H7 (cell line): ENCODE measurements around the gene ANKFY1. TPM values are rescaled to one million over a fixed set of nuclear protein-coding genes. Genes with fewer than 3 reads are reported as not detected.

Source experiments
- DNase-seq: peaks from one replicate; pipeline ENCODE4 v3.0.0; 2012
- H3K27me3 ChIP-seq: 2 replicates; pipeline ENCODE4 v1.6.0; 2011; ENCODE audit warnings: mild to moderate bottlenecking, low read length; ENCODE audit not compliant: control insufficient read depth, insufficient read depth
- H3K36me3 ChIP-seq: replicated peaks from 2 replicates; pipeline ENCODE4 v1.5.1; 2011; ENCODE audit warnings: low read length; ENCODE audit not compliant: control insufficient read depth, insufficient read depth
- H3K4me3 ChIP-seq: 2 replicates; pipeline ENCODE4 v1.5.1; 2011; ENCODE audit warnings: low read depth, mild to moderate bottlenecking, control low read depth, low read length, moderate library complexity; ENCODE audit not compliant: insufficient read depth
- total RNA-seq: library from RNA; depleted of rRNA; stranded (reverse); fragments of >200 nt; shearing (Covaris generic); gene quantifications from 2 replicates; pipeline ENCODE4 v1.2.3, GENCODE V29; 2014

ANKFY1 gene
- total RNA-seq, 1 experiment from 2014 or later, result 19.2 TPM

GRCh38 chr17:4170639-4171280, 93.0 kb downstream of the ANKFY1 start:
- H3K36me3 ChIP-seq, result peaks cover 54% of the 10 kb centered on the region
- DNase-seq, result no peak
- H3K4me3 ChIP-seq, result no peak overlapping the region
- H3K27me3 ChIP-seq, result no peaks in the 10 kb centered on the region

- Histone ChIP-seq H3K36me3 (peaks cover 46% of the 10 kb centered on the region), H3K4me3 (no peak overlapping the region), H3K27me3 (no peaks in the 10 kb centered on the region)
- DNase-seq, result no peak
Observed at GRCh38 chr17:4167786-4168185, 96.0 kb downstream of the ANKFY1 start.

- H3K27me3 ChIP-seq, result no peaks in the 10 kb centered on the region
- no peak overlapping the region for H3K4me3 ChIP-seq
- H3K36me3 ChIP-seq, result peaks cover 37% of the 10 kb centered on the region
- DNase-seq, result no peak
Observed at GRCh38 chr17:4166419-4166818, 97.4 kb downstream of the ANKFY1 start.

- DNase-seq, result no peak
- Histone ChIP-seq H3K36me3 (peaks cover 30% of the 10 kb centered on the region), H3K27me3 (no peaks in the 10 kb centered on the region), H3K4me3 (no peak overlapping the region)
Observed at GRCh38 chr17:4165301-4166010, 98.3 kb downstream of the ANKFY1 start.

GRCh38 chr17:4163951-4164350, 99.8 kb downstream of the ANKFY1 start:
- no peak for DNase-seq
- Histone ChIP-seq H3K27me3 (no peaks in the 10 kb centered on the region), H3K36me3 (peaks cover 17% of the 10 kb centered on the region), H3K4me3 (no peak overlapping the region)

GRCh38 chr17:4162775-4163466, 100.9 kb downstream of the ANKFY1 start:
- H3K36me3 ChIP-seq, result peaks cover 12% of the 10 kb centered on the region
- no peak for DNase-seq
- no peak overlapping the region for H3K4me3 ChIP-seq
- H3K27me3 ChIP-seq, result no peaks in the 10 kb centered on the region

GRCh38 chr17:4162321-4162720, 101.5 kb downstream of the ANKFY1 start:
- no peak overlapping the region for H3K4me3 ChIP-seq
- DNase-seq, result peak; percentile 32
- peaks cover 9% of the 10 kb centered on the region for H3K36me3 ChIP-seq
- H3K27me3 ChIP-seq, result no peaks in the 10 kb centered on the region

GRCh38 chr17:4161967-4162305, 101.8 kb downstream of the ANKFY1 start:
- no peak overlapping the region for H3K4me3 ChIP-seq
- peaks cover 6% of the 10 kb centered on the region for H3K36me3 ChIP-seq
- DNase-seq, result no peak
- no peaks in the 10 kb centered on the region for H3K27me3 ChIP-seq

GRCh38 chr17:4161192-4161966, 102.4 kb downstream of the ANKFY1 start:
- peak; percentile 47 for DNase-seq

GRCh38 chr17:4160294-4160859, 103.4 kb downstream of the ANKFY1 start:
- Histone ChIP-seq H3K4me3 (no peak overlapping the region), H3K27me3 (no peaks in the 10 kb centered on the region), H3K36me3 (no peaks in the 10 kb centered on the region; the same call in 1 of the 2 replicates)
- no peak for DNase-seq

More at GRCh38 chr17:4161192-4161966, 102.4 kb downstream of the ANKFY1 start:
- H3K27me3 ChIP-seq, result no peaks in the 10 kb centered on the region
- peaks cover 2% of the 10 kb centered on the region; the same call in 1 of the 2 replicates for H3K36me3 ChIP-seq
- H3K4me3 ChIP-seq, result no peak overlapping the region

GRCh38 chr17:4159761-4160160, 104.0 kb downstream of the ANKFY1 start:
- Histone ChIP-seq H3K36me3 (no peaks in the 10 kb centered on the region), H3K27me3 (no peaks in the 10 kb centered on the region), H3K4me3 (no peak overlapping the region)
- no peak for DNase-seq

GRCh38 chr17:4157618-4158333, 106.0 kb downstream of the ANKFY1 start:
- Histone ChIP-seq H3K4me3 (no peak overlapping the region), H3K36me3 (no peaks in the 10 kb centered on the region), H3K27me3 (no peaks in the 10 kb centered on the region)
- no peak for DNase-seq

- Histone ChIP-seq H3K4me3 (no peak overlapping the region), H3K36me3 (no peaks in the 10 kb centered on the region), H3K27me3 (no peaks in the 10 kb centered on the region)
- DNase-seq, result peak; percentile 85
Observed at GRCh38 chr17:4156750-4157381, 106.9 kb downstream of the ANKFY1 start.
